ENCODE results near the gene ZNF616.
A peak's percentile ranks its signal among the peaks of the same experiment; 100 is the strongest.

Gene ZNF616

DNA sequence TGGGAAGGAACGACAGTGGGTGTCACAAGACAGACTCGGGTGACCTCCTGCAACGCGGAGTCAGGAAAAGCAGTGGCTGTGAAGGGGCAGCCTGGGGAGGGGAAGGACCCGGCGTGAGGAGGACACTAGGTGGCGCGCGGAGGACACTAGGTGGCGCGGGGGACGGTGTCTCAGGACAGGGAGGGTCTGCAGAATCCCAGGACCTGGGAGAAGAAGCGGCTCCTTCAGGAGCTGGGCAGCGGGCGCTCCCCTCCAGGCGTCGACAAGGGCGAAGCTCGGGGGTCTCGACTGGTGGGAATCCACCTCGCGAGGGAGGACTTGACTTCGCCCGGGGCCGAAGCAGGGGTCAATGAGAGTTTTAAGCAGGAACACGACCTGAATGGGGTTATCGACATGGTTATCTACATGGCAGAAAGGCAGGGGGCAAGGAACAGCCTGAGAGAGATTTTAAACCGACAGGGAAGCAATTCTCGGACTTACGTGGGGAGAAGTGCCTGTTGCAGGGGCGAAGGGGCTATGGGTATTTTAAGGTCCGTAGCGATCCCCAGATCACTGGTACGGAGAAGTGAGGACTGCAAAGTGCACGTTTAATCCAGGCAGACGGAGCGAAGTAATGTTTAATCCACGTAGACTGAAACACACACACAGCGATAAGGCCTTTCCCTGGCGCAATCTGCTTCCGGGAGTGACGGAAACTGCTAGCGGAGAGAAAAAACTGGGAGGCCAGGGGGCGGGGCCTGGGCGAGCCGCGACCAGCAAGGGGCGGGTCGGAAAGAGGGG, at the start of gene ZNF616:
ZNF616 (minus strand) TSS at position 687 of the 780 bp plus-strand sequence. CDS start 9,426 bp downstream, outside the sequence.
- peak; percentile 96 to 97 for DNase-seq

DNA sequence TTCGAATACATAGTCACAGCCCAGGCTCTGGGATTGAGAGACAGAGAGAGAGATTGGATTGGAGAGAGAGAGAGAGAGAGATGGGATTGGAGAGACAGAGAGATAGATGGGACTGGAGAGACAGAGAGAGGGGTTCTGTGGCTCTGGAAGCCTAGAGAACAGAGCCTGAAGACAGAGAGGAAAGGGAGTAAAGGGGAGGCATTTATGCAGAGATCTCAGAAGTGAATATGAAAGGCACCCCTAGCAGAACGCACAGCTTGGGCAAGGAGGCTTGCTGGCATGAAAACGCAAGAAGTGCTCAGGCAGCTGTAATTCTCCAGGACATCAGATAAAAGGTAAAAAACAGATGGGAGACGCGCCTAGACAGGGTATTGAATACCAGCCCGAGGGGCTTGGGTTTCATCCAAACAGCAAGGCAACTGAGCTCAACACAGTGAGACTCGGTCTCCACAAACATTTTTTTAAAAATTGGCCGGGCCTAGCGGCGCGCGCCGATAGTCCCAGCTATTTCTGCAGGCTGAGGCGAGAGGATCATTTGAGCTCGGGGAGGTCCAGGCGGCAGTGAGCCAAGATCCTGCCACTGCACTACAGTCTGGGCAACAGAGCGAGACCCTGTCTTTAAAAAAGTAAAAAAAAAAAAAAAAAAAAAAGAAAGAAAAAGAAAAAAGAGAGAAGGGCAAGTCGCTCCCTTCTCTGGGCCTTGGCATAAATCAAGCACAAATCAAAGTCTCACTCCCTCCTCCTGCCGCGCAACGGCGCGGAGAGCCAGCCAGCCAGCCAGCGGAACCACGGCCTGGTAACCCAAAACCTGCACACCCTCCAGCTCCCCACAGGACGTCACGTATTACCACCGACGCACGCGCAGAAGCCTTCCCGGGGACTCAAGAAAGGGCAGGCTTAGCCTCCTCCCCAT, 49.3 kb upstream of the ZNF616 start:
- no peak for DNase-seq

DNA sequence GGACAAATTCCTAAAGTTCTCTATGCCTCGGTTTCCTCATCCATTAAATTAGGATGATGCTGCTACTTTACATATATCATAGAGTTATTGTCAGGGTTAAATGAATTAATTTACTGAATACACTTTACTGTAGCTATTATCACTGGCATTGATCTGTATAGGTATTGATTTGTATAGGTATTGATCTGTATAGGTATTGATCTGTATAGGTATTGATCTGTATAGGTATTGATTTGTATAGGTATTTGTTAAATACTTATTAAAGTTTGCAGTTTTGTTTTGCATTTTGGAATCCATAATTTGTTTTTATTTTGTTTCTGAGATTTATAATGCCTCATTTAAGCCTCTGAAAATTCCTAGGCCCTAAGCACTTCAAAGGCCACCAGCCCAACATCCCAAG, 47.7 kb upstream of the ZNF616 start:
- DNase-seq: no peak

DNA sequence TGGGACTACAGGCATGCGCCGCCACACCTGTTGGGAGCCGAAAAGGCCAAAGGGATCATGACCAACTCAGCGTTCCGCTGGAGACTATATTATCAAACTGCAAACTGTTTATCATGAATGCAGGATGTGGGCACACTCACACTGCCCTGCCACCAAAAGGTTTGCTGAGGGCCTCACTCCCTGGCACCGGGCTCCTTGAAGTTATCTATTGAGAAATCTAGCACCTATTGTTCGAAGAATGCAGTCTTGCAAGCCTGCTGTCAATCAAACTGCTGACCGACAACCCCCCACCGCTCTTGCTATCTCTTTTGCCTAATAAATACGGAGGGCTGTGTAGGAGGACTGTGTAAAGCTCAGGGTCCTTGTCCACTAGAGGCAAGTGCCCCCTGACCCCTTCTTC, 36.8 kb upstream of the ZNF616 start:
- no peak for DNase-seq

DNA sequence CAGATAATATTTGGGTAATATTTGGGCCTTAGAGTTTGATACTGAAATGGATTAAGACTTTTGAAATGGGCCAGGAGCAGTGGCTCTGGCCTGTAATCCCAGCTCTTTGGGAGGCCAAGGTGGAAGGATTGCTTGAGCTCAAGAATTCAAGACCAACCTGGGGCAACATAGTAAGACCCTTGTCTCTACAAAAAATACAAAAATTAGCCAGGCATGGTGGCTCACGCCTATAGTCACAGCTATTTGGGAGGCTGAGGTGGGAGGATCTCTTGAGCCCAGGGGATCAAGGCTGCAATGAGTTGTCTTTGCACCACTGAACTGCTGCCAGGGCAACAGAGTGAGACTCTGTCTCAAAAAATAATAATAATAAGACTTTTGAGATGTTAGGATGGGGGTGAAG, 32.6 kb upstream of the ZNF616 start:
- no peak for DNase-seq

DNA sequence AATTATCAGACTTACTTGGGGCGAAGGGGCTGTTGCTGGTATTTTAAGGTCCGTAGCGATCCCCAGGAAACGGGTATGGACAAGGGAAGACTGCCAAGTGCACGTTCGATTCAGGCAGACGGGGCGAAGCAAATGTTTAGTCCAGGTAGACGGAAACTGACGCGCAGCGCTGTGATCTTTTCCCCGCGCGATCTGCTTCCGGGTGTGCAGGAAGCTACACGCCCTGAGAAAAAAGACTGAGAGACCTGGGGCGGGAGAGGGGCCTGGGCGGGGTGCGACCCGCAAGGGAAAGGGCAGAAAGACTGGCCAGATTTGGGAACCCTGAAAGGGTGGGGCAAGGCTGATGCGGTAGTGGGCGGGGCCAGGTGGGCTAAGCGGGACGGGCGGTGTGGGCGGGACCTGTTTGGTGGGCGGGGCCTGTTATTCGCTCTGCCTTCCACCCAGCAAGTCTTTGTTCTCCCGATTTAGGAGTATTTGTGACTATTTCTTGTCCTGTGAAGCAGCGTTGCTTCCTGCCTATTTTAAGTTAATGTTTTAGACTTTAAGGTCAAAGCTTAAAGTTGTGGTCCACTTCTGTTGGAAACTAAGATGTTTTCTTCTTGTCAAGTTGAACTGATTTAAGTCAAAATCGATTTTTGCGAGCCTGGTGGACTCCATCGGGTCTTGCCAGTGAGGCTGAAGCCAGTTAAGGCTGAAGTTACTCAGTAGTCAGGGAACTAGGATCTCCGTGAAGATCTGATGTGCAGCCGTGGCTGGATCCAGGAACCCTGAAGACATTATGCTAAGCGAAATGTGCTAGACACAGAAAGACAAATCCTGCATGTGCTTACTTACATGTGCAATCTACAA, 31.8 kb upstream of the ZNF616 start, which contains the start of gene ZNF836:
ZNF836 (minus strand) TSS at position 301 of the 849 bp plus-strand sequence. CDS start 3,549 bp downstream, outside the sequence.
- peak; percentile 95 to 96 for DNase-seq

DNA sequence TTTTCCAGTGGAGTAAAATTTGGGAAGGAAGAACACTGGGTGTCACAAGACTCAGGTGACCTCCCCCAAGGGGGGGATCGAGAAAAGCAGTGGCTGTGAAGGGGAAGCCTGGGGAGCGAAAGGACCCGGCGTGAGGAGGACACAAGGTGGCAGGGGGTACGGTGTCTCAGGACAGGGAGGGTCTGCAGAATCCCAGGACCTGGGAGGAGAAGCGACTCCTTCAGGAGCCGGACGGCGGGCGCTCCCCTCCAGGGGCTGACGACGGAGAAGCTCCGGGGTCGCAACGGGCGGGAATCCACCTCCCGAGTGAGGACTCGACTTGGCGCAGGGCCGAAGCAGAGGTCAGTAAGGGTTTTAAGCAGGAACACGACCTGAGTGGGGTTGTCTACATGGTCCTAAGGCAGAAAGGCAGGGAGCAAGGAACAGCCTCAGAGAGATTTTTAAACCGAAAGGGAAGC, 31.2 kb upstream of the ZNF616 start:
- DNase-seq: no peak

DNA sequence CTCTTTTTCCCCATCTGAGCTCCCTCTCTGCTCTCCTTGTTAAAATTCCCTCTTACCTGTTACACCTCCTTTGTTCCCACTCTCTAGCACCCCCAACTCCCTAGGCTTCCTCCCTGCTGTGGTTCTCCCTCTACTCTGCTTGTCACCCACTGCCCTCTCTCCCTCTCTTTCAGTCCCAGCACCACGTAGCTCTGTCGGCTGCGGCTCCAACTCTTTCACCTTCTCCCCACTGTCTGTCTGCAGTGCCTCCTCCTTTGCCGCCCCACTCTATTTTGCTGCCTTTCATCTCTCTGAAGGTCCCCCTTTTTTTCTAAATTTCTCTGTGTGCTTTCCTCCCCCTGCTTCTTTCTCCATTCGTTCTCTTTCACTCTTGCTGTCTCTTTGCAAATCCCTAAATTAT, 30.6 kb upstream of the ZNF616 start:
- no peak for DNase-seq

DNA sequence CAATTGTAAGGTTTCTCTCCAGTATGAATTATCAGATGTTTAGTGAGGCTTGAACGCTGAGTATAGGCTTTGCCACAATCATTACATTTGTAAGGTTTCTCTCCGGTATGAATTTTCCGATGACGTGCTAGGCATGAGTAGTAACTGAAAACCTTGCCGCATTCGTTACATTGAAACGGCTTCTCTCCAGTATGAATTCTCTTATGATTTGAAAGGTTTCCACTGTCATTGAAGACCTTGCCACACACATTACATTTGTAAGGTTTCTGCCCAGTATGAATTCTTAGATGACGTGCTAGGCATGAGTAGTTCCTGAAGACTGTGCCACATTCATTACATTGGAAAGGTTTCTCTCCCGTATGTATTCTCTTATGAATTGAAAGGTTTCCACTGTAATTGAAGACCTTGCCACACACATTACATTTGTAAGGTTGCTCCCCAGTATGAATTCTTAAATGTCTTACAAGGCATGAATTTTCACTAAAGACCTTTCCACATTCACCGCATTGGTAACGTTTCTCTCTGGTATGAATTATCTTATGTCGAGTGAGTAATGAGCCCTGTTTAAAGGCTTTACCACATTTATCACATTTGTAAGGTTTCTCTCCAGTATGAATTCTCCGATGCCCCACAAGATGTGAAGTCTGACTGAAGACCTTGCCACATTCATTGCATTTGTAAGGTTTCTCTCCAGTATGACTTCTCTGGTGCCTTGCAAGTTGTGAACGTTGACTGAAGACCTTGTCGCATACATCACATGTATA, 16.0 kb upstream of the ZNF616 start:
- no peak for DNase-seq

DNA sequence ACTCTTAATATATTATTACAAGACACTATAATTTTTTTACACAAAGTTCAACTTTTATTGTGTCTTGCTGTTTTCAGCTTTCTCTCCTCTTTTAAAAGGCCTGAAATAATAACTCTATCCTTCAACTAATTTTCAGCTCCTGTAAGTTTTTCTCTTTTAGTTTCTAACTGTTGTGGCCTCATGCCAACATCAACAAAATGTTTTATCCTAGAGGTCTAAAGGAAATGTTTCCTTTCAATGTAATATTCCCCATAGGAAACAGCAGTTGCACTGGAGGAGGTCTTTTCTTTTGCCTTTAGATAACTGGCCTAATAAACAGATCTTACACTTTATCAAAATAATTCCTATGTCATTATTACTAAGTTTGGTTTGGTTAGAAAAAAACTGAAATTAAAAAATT, 8.5 kb upstream of the ZNF616 start:
- DNase-seq: no peak

DNA sequence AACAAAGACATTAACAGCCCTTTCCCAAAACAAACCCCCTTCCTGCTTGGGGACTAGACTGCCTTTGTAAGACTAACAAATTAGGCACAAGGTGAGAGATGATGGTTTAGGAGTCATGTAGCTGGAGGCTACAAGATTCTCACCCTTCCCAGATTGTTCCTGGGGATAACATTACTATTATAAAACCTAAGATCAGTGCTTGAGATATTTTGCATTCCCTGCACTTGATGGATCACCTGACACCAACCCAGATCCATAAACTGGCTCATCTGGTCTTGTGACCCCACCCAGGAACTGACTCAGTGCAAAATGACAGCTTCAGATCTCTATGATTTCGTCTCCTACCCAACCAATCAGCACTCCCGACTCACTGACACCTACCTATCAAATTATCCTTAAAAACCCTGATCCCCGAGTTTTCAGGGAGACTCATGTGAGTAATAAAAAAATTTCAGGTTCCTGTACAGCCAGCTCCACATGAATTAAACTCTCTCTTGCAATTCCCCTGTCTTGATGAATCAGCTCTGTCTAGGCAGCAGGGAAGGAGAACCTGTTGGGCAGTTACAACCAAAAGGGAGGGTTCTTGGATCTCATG, 2.4 kb upstream of the ZNF616 start:
- DNase-seq: no peak

DNA sequence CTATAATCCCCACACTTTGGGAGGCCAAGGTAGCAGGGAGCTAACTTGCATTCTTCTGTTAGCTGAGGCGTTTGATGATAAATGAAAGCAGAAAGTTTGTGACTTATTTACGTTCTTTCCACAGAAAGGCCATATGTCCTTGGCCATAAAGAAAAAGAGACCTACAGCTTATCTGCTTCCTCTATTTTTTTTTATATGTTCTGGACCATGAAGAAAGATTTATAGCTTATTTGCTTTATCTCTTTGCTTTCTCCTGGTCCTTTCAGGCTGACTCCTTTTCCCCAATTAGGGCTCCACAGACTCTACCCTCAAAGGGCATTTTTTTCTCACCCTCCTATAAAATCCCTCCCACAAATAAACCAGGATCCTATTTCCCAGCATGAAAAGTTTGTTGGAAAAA, 1.5 kb upstream of the ZNF616 start:
- DNase-seq: no peak

DNA sequence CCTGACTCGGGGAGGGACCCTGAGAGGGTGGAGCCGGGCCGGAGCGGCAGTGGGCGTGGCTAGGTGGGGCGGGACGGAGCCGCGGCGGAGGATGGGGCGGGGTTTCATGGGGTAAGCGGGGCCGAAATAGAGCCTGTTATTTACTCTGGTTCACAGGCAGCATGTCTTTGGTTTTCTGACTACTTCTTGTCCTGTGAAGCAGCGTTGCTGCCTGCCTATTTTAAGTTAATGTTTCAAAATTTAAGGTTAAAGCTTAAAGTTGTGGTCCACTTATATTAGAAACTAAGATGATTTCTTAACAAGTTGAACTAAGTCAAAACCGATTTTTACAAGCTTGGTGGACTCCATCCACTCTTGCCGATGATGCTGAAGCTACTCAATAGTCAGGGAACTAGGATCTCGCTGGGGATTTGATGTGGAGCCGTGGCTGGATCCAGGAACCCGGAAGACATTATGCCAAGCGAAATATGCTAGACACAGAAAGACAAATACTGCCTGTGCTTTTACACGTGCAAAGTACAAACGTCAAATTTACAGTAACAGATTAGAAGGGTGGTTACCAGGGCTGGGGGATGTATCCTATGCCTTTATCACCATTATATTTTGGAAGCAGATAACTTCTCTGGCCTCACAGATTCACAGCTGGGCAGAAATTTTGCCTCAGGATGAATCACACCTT, 433 bp upstream of the ZNF616 start:
- DNase-seq: no peak

DNA sequence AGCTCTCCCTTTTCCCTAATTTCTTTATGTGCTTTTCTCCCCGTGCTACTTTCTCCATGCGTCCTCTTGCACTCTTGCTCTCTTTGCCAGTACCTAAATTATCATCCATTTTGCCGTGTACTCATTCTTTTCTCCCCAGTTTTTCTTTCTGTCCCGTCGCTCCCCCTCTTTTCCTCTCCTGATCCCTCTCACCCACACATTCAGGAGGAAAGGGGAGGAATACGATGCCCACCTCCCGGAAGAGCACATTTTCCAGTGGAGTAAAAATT, 821 bp downstream of the ZNF616 start:
- no peak for DNase-seq

DNA sequence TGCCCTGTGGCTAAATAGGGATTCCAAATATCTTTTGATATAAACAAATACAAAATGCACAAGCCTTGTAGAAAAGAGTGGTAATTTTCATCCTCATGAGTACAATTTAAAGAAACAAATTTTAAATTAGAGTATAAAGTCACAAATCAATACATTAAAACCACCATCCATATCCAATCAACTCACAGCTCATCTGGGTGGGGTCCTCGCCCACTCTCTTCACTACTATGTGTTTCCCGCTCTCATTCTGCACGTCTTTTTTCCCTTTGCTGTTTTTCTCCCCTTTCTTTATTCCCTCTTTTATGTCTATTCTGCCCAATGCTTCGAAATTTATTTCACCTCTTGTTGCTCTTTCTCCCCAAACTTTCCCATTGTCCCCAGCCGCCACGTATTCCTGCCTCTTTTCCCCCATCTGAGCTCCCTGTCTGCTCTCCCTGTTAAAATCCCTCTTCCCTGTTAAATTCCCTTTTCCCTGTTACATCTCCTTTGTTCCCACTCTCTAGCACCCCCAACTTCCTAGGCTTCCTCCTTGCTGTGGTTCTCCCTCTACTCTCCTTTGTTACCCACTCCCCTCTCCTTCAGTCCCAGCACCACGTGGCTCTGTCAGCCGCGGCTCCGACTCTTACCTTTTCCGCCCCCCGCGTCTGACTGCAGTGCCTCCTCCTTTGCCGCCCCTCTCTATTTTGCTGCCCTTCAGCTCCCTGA, 1.3 kb downstream of the ZNF616 start:
- peak in 1 of 2 donors; percentile 2 for DNase-seq

DNA sequence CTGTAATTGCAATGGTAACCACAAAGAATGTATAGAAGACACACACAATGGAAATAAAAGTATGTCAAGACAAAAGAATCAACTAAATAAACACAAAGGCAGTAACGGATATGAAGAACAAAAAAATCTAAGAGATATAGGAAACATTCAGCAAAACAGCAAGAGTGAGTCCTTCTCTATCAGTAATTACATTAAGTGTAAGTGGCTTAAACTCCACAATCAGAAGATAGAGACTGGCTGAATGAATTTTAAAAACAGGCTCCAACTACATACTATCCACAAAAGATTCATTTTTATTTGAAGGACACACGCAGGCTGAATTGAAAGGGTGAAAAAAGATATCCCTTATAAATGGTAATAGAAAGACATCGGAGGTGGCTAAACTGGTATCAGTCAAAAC, 19.5 kb downstream of the ZNF616 start:
- DNase-seq: no peak

DNA sequence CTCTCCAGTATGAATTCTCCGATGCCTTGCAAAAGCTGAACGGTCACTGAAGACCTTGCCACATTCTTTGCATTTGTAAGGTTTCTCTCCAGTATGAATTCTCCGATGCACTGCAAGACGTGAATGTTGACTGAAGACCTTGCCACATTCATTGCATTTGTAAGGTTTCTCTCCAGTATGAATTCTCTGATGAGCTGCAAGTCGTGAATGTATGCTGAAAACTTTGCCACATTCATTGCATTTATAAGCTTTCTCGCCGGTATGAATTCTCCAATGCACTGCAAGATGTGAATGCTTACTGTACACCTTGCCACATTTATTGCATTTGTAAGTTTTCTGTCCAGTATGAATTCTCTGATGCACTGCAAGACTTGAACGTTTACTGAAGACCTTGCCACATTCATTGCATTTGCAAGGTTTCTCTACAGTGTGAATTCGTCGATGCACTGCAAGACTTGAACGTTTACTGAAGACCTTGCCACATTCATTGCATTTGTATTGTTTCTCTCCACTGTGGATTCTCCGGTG, 24.1 kb downstream of the ZNF616 start:
- no peak for DNase-seq

DNA sequence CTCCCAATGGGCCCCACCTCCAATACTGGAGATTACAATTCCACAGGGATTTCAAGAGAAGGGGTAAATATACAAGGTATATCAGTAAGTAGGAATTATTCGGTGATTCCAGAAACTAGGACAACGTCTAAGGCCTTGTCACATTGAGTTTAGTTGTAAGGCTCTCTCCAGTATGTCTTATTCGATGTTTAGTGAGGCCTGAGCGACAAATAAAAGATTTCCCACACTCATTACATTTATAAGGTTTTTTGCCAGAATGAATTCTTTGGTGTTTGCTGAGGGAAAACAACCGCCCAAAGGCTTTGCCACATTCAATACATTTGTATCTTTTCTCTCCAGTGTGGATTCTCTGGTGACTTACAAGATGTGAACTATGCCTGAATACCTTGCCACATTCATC, 25.0 kb downstream of the ZNF616 start:
- no peak for DNase-seq

DNA sequence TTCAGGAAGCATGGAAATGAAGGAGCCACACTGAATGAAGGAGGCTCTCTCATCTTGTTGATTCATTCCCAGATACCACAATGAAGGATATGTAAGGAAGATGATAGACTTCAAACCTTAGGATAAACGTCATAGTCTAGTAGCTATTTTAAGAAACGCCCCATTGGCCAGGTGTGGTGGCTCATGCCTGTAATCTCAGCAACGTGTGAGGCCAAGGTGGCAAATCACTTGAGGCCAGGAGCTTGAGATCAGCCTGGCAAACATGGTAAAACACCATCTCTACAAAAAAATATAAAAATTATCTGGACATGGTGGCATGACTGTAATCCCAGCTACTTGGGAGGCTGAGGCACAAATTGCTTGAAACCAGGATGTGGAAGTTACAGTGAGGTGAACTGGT, 27.1 kb downstream of the ZNF616 start:
- no peak for DNase-seq

DNA sequence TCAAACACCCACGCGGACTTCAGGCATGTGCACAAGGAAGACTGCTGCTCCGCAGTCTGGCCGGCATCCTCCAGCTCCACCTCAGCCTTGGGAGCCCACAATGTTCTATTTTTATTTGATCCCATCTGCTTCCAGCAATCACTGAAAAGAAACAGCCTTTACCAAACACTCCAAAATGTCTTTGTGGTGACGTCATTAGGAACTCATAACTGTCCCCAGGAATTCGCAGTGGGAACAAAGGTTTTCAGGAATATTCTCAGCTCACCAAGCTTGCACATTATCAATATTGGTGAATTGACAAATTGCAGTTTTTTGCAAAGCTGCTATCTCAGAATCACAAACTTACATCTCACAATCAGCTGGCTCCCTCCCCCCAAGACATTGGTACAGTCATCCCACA, 29.0 kb downstream of the ZNF616 start:
- DNase-seq: no peak
